Measurements from ENCODE around the gene CARTPT. TPM values are rescaled to one million over a fixed set of nuclear protein-coding genes. Genes with fewer than 3 reads are reported as not detected.

Gene CARTPT
- total and polyA plus RNA-seq, 2 donors from 2014 or later = not detected

- Histone ChIP-seq H3K27me3 (ENCODE audit: control insufficient read depth, insufficient read depth, low read length) (no peaks in the 10 kb centered on the region), H3K9ac (ENCODE audit: low read length in 3 of 3) (no peak overlapping the region), H3K27ac (ENCODE audit: low read depth in 2 of 2, low read length in 2 of 2) (no peak overlapping the region), H3K36me3 (ENCODE audit: control insufficient read depth in 2 of 3, insufficient read depth in 3 of 3, low read length in 3 of 3) (no peaks in the 10 kb centered on the region), H3K9me3 (ENCODE audit: control insufficient read depth in 2 of 3, insufficient read depth in 1 of 3, low read length in 3 of 3) (no peaks in the 10 kb centered on the region), H3K4me1 (ENCODE audit: control insufficient read depth in 2 of 3, insufficient read depth in 2 of 3, low read depth in 1 of 3, low read length in 3 of 3) (peaks cover 0 to 1% (median 0%) of the 10 kb centered on the region in 3 donors), H3K4me3 (ENCODE audit: low read length in 3 of 3) (no peak overlapping the region)
- no peak for FAIRE-seq
- DNase-seq = no peak
- TF ChIP-seq, protein P1, sequence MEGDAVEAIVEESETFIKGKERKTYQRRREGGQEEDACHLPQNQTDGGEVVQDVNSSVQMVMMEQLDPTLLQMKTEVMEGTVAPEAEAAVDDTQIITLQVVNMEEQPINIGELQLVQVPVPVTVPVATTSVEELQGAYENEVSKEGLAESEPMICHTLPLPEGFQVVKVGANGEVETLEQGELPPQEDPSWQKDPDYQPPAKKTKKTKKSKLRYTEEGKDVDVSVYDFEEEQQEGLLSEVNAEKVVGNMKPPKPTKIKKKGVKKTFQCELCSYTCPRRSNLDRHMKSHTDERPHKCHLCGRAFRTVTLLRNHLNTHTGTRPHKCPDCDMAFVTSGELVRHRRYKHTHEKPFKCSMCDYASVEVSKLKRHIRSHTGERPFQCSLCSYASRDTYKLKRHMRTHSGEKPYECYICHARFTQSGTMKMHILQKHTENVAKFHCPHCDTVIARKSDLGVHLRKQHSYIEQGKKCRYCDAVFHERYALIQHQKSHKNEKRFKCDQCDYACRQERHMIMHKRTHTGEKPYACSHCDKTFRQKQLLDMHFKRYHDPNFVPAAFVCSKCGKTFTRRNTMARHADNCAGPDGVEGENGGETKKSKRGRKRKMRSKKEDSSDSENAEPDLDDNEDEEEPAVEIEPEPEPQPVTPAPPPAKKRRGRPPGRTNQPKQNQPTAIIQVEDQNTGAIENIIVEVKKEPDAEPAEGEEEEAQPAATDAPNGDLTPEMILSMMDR (IDR thresholded peaks at IDR 0.05; ENCODE audit: borderline replicate concordance, extremely low read depth, insufficient read depth) = no peak
- intact Hi-C loops (cut with DNase I) = no loop called here
Measured at GRCh38 chr5:71737931-71738539, 19.0 kb downstream of the CARTPT start.

GRCh38 chr5:71738662-71739361, 19.7 kb downstream of the CARTPT start:
- Histone ChIP-seq H3K4me1 (ENCODE audit: control insufficient read depth in 2 of 3, insufficient read depth in 2 of 3, low read depth in 1 of 3, low read length in 3 of 3) (peaks cover 0 to 5% (median 0%) of the 10 kb centered on the region in 3 donors), H3K27ac (ENCODE audit: low read depth in 2 of 2, low read length in 2 of 2) (no peak overlapping the region), H3K27me3 (ENCODE audit: control insufficient read depth, insufficient read depth, low read length) (no peaks in the 10 kb centered on the region), H3K4me3 (ENCODE audit: low read length in 3 of 3) (no peak overlapping the region), H3K9me3 (ENCODE audit: control insufficient read depth in 2 of 3, insufficient read depth in 1 of 3, low read length in 3 of 3) (no peaks in the 10 kb centered on the region), H3K9ac (ENCODE audit: low read length in 3 of 3) (no peak overlapping the region), H3K36me3 (ENCODE audit: control insufficient read depth in 2 of 3, insufficient read depth in 3 of 3, low read length in 3 of 3) (no peaks in the 10 kb centered on the region)
- no peak for DNase-seq
- no peak for FAIRE-seq
- intact Hi-C loops (cut with DNase I) = no loop called here
- TF ChIP-seq, protein P1 (IDR thresholded peaks at IDR 0.05; ENCODE audit: borderline replicate concordance, extremely low read depth, insufficient read depth) = no peak

DNA sequence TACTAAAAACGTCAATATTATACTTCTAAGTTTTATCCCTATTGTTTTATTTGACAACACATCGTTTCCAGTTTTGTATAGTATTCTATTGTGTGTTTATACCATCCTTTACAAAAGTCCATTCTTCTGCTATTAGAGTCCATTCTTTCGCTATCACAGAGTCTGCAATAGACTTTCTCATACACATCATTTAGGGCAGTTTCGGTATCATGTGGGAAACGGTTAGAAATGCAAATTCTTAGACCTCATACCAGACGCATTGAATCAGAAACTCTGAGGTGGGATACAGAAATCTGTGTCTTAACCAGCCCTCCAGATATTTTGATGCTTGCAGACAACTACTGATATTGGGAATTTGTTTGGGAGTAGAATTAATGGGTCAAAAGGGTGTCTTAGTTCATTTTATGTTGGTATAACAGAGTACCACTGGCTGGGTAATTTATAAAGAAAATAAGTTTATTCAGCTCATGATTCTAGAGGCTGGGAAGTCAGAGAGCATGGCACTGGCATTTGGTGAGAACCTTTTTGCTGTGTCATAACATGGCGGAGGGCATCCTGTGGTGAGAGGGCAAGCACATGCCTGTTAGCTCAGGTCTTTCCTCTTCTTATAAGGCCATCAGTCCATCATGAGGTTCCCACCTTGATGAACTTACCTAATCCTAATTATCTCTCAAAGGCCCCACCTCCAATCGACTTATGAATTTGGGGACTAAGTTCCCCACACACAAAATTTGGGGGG, 21.1 kb downstream of the CARTPT start:
- no peak overlapping the region for H3K27ac ChIP-seq (ENCODE audit: low read depth in 2 of 2, low read length in 2 of 2)
- DNase-seq = no peak
- peaks cover 0 to 5% (median 5%) of the 10 kb centered on the region in 3 donors for H3K4me1 ChIP-seq (ENCODE audit: control insufficient read depth in 2 of 3, insufficient read depth in 2 of 3, low read depth in 1 of 3, low read length in 3 of 3)
- H3K27me3 ChIP-seq (ENCODE audit: control insufficient read depth, insufficient read depth, low read length) = no peaks in the 10 kb centered on the region
- no peak overlapping the region for H3K9ac ChIP-seq (ENCODE audit: low read length in 3 of 3)
- FAIRE-seq = no peak
- no peaks in the 10 kb centered on the region for H3K36me3 ChIP-seq (ENCODE audit: control insufficient read depth in 2 of 3, insufficient read depth in 3 of 3, low read length in 3 of 3)
- H3K4me3 ChIP-seq (ENCODE audit: low read length in 3 of 3) = no peak overlapping the region
- TF ChIP-seq, protein P1 (IDR thresholded peaks at IDR 0.05; ENCODE audit: borderline replicate concordance, extremely low read depth, insufficient read depth) = no peak
- H3K9me3 ChIP-seq (ENCODE audit: control insufficient read depth in 2 of 3, insufficient read depth in 1 of 3, low read length in 3 of 3) = no peaks in the 10 kb centered on the region
- intact Hi-C loops (cut with DNase I) = no loop called here

Measured in kidney (tissue), 14 donors.